ENCODE measurements around the gene EOLA1. TPM values are rescaled to one million over a fixed set of nuclear protein-coding genes. Genes with fewer than 3 reads are reported as not detected.
"Not testable (repeated sequence)": the region's sequence is repeated elsewhere in the genome, so short reads cannot be mapped to it uniquely, and the experiment has no call there.

The EOLA1 gene
- total RNA-seq, 4 donors from 2014 or later, result 9.7 to 20.7 (median 11.6) TPM

GRCh38 chrX:149522916-149523315, 17.9 kb upstream of the EOLA1 start:
- no peak overlapping the region for H3K27ac ChIP-seq
- no peaks in the 10 kb centered on the region for H3K9me3 ChIP-seq
- 60% methylated on average over 1 of the region's 2 CpGs; no CpG with 5 or more reads in 1 of the 2 donors for WGBS, 2 donors (ENCODE audit: low coverage in 1 of 2)
- ATAC-seq, result no peak
- H3K4me1 ChIP-seq, result no peaks in the 10 kb centered on the region
- no peak for TF ChIP-seq POLR2A (IDR thresholded peaks at IDR 0.05)
- no peak for TF ChIP-seq CTCF (IDR thresholded peaks at IDR 0.05)
- no peaks in the 10 kb centered on the region for H3K27me3 ChIP-seq
- no peak overlapping the region for H3K4me3 ChIP-seq
- H3K36me3 ChIP-seq, result no peaks in the 10 kb centered on the region

GRCh38 chrX:149525389-149525788, 15.4 kb upstream of the EOLA1 start:
- not testable (repeated sequence) for H3K27me3 ChIP-seq, H3K9me3 ChIP-seq, H3K4me1 ChIP-seq, H3K27ac ChIP-seq, H3K36me3 ChIP-seq, H3K4me3 ChIP-seq
- WGBS, 2 donors (ENCODE audit: low coverage in 1 of 2), result no CpG with 5 or more reads among the region's 10 CpGs
- peak; percentile 66 for ATAC-seq

GRCh38 chrX:149525903-149526302, 14.9 kb upstream of the EOLA1 start:
- WGBS, 2 donors (ENCODE audit: low coverage in 1 of 2), result no CpG with 5 or more reads among the region's 5 CpGs
- peak overlapping the region in 2 of 4 donors; percentile 13 to 24 for H3K27ac ChIP-seq
- not testable (repeated sequence) for H3K9me3 ChIP-seq, H3K4me3 ChIP-seq, H3K27me3 ChIP-seq, H3K4me1 ChIP-seq, H3K36me3 ChIP-seq, ATAC-seq

GRCh38 chrX:149526318-149527033, 14.3 kb upstream of the EOLA1 start:
- 80% methylated on average over 3 of the region's 13 CpGs; no CpG with 5 or more reads in 1 of the 2 donors for WGBS, 2 donors (ENCODE audit: low coverage in 1 of 2)
- not testable (repeated sequence) for H3K9me3 ChIP-seq, H3K36me3 ChIP-seq, H3K4me3 ChIP-seq, H3K27me3 ChIP-seq, ATAC-seq, H3K4me1 ChIP-seq
- peak overlapping the region in 2 of 4 donors; percentile 13 to 24 for H3K27ac ChIP-seq

GRCh38 chrX:149527705-149528104, 13.1 kb upstream of the EOLA1 start:
- no peak for TF ChIP-seq POLR2AphosphoS5 (IDR thresholded peaks at IDR 0.05)
- no peak for TF ChIP-seq POLR2A (IDR thresholded peaks at IDR 0.05)
- TF ChIP-seq CTCF (IDR thresholded peaks at IDR 0.05), result peak; percentile 22 to 55 (median 51)
- ATAC-seq, result peak; percentile 22
- 78% methylated on average over 1 of the region's 1 CpG; no CpG with 5 or more reads in 1 of the 2 donors for WGBS, 2 donors (ENCODE audit: low coverage in 1 of 2)

GRCh38 chrX:149528381-149528780, 12.4 kb upstream of the EOLA1 start:
- no CpG with 5 or more reads among the region's 1 CpG for WGBS, 2 donors (ENCODE audit: low coverage in 1 of 2)

More at GRCh38 chrX:149527705-149528104, 13.1 kb upstream of the EOLA1 start:
- Histone ChIP-seq H3K4me3 (no peak overlapping the region), H3K9me3 (no peaks in the 10 kb centered on the region), H3K27me3 (no peaks in the 10 kb centered on the region), H3K36me3 (no peaks in the 10 kb centered on the region), H3K4me1 (no peaks in the 10 kb centered on the region), H3K27ac (no peak overlapping the region)

More at GRCh38 chrX:149528381-149528780, 12.4 kb upstream of the EOLA1 start:
- no peak overlapping the region for H3K27ac ChIP-seq
- H3K27me3 ChIP-seq, result no peaks in the 10 kb centered on the region
- H3K4me3 ChIP-seq, result no peak overlapping the region
- no peaks in the 10 kb centered on the region for H3K36me3 ChIP-seq
- TF ChIP-seq POLR2AphosphoS5 (IDR thresholded peaks at IDR 0.05) (no peak), CTCF (IDR thresholded peaks at IDR 0.05) (no peak), POLR2A (IDR thresholded peaks at IDR 0.05) (no peak), EP300 (IDR thresholded peaks at IDR 0.05) (no peak)
- no peaks in the 10 kb centered on the region for H3K4me1 ChIP-seq
- no peaks in the 10 kb centered on the region for H3K9me3 ChIP-seq
- ATAC-seq, result no peak
